Keratinocyte (primary cell): ENCODE measurements around the gene C2orf49. TPM values are rescaled to one million over a fixed set of nuclear protein-coding genes. Genes with fewer than 3 reads are reported as not detected.

Experiments
- DNase-seq: peaks from one replicate; pipeline ENCODE4 v3.0.0-alpha.2; 2011; ENCODE audit warnings: low read depth, missing footprints, low spot score
- FAIRE-seq: peaks from 2 replicates; lab custom pipeline; 2011; peaks lifted over from hg19 to GRCh38; lab: Jason Lieb, UNC
- H2AFZ ChIP-seq: 2 replicates; pipeline ENCODE4 v1.6.0; 2012; ENCODE audit warnings: low read length, control low read depth, inconsistent platforms; ENCODE audit not compliant: control insufficient read depth
- H3K27ac ChIP-seq: 2 replicates; pipeline ENCODE4 v1.5.1; 2011; ENCODE audit warnings: low read length; ENCODE audit not compliant: control insufficient read depth, insufficient read depth
- H3K27me3 ChIP-seq: 3 replicates; pipeline ENCODE4 v1.6.0; 2011; ENCODE audit warnings: low read length; ENCODE audit not compliant: control insufficient read depth, insufficient read depth; ENCODE audit errors: extremely low read depth
- H3K36me3 ChIP-seq, 2 experiments: 2 replicates in 1 of 2; 3 replicates in 1 of 2; pipeline ENCODE4 v1.5.1; 2011; ENCODE audit warnings: low read length in 2 of 2, mild to moderate bottlenecking in 1 of 2; ENCODE audit not compliant: control insufficient read depth in 2 of 2, insufficient read depth in 2 of 2; ENCODE audit errors: extremely low read depth in 1 of 2
- H3K4me1 ChIP-seq: 3 replicates; pipeline ENCODE4 v1.5.1; 2011; ENCODE audit warnings: low read length; ENCODE audit not compliant: control insufficient read depth, insufficient read depth; ENCODE audit errors: extremely low read depth
- H3K4me2 ChIP-seq: 3 replicates; pipeline ENCODE4 v1.6.0; 2011; ENCODE audit warnings: low read depth, low read length; ENCODE audit not compliant: control insufficient read depth, insufficient read depth; ENCODE audit errors: extremely low read depth
- H3K4me3 ChIP-seq, 3 experiments: fragments of 200-600 bp in 1 of 3; sonication (generic) in 1 of 3; 2 replicates in 2 of 3; 3 replicates in 1 of 3; pipeline ENCODE4 v1.5.1; 2011 to 2016; ENCODE audit warnings: low read length in 3 of 3, mild to moderate bottlenecking in 3 of 3, control low read depth in 2 of 3, inconsistent platforms in 1 of 3, low read depth in 1 of 3, mixed read lengths in 1 of 3, mixed run types in 1 of 3, moderate library complexity in 1 of 3; ENCODE audit not compliant: control insufficient read depth in 2 of 3, insufficient read depth in 2 of 3; ENCODE audit errors: extremely low read depth in 1 of 3
- H3K79me2 ChIP-seq: 2 replicates; pipeline ENCODE4 v1.6.0; 2012; ENCODE audit warnings: low read length; ENCODE audit not compliant: control insufficient read depth, insufficient read depth
- H3K9ac ChIP-seq: 3 replicates; pipeline ENCODE4 v1.6.0; 2011; ENCODE audit warnings: low read length; ENCODE audit not compliant: control insufficient read depth, insufficient read depth; ENCODE audit errors: extremely low read depth
- H3K9me1 ChIP-seq: 3 replicates; pipeline ENCODE4 v1.6.0; 2011; ENCODE audit warnings: low read length; ENCODE audit not compliant: control insufficient read depth, insufficient read depth; ENCODE audit errors: extremely low read depth
- H3K9me3 ChIP-seq: 2 replicates; pipeline ENCODE4 v1.5.1; 2012; ENCODE audit warnings: low read depth, low read length; ENCODE audit not compliant: control insufficient read depth
- H4K20me1 ChIP-seq: 3 replicates; pipeline ENCODE4 v1.6.0; 2011; ENCODE audit warnings: low read length; ENCODE audit not compliant: control insufficient read depth, insufficient read depth; ENCODE audit errors: extremely low read depth
- EZH2 ChIP-seq: IDR thresholded peaks from one replicate; pipeline ENCODE4 v1.6.1; 2012; ENCODE audit warnings: inconsistent platforms, mild to moderate bottlenecking, low read length, moderate library complexity
- dilution Hi-C: fragments of 300-500 bp; cut with MboI; formaldehyde crosslinking; loops from one replicate; pipeline ENCODE4 v1.7.0; 2020; ENCODE audit warnings: low sequenced_read_pairs; ENCODE audit not compliant: extremely low pct_ligation_motif_present
- polyA plus RNA-seq, 5 experiments: library from polyadenylated mRNA; depleted of rRNA in 3 of 5; stranded (reverse) in 3 of 5; stranded (forward) in 1 of 5; unstranded in 1 of 5; fragments of >200 nt; gene quantifications; 1 replicate in 1 of 5; 2 replicates in 3 of 5; 3 replicates in 1 of 5; pipeline versions ENCODE4 v1.2.1 to v1.2.3, GENCODE V29; 2011 to 2012; ENCODE audit warnings: missing spikeins in 2 of 5, low read depth in 1 of 5, low replicate concordance in 1 of 5
- TF ChIP-seq, protein P1 (sequence below), 3 experiments: IDR thresholded peaks in 1 of 3; conservative IDR thresholded peaks in 1 of 3; optimal IDR thresholded peaks in 1 of 3; 2 replicates in 2 of 3; 3 replicates in 1 of 3; pipeline versions ENCODE3 to v1.5.1; 2011; ENCODE audit warnings: low read length in 3 of 3, mild to moderate bottlenecking in 3 of 3, moderate library complexity in 2 of 3, control low read depth in 1 of 3, inconsistent platforms in 1 of 3; ENCODE audit not compliant: insufficient read depth in 2 of 3; ENCODE audit errors: extremely low read depth in 1 of 3

C2orf49 gene
- polyA plus RNA-seq, 1 donor (not counting 4 experiments of a cell fraction or from before 2014, with no cell fraction given), result 19.4 TPM

GRCh38 chr2:105395691-105396090 is 58.4 kb downstream of the C2orf49 start:
- peak overlapping the region; percentile 89 for H3K4me2 ChIP-seq
- H3K4me1 ChIP-seq, result peaks cover 41% of the 10 kb centered on the region
- H3K27ac ChIP-seq, result peak overlapping the region; percentile 97
- H3K36me3 ChIP-seq, result peaks cover 16 to 42% of the 10 kb centered on the region in 2 experiments
- peak overlapping the region in 2 of 3 experiments; percentile 57 to 59 for H3K4me3 ChIP-seq
- H3K9me3 ChIP-seq, result no peaks in the 10 kb centered on the region
- dilution Hi-C loops, result no loop called here
- H3K9ac ChIP-seq, result no peak overlapping the region
- DNase-seq, result no peak
- peaks cover 73% of the 10 kb centered on the region for H3K79me2 ChIP-seq
- TF ChIP-seq, protein P1, sequence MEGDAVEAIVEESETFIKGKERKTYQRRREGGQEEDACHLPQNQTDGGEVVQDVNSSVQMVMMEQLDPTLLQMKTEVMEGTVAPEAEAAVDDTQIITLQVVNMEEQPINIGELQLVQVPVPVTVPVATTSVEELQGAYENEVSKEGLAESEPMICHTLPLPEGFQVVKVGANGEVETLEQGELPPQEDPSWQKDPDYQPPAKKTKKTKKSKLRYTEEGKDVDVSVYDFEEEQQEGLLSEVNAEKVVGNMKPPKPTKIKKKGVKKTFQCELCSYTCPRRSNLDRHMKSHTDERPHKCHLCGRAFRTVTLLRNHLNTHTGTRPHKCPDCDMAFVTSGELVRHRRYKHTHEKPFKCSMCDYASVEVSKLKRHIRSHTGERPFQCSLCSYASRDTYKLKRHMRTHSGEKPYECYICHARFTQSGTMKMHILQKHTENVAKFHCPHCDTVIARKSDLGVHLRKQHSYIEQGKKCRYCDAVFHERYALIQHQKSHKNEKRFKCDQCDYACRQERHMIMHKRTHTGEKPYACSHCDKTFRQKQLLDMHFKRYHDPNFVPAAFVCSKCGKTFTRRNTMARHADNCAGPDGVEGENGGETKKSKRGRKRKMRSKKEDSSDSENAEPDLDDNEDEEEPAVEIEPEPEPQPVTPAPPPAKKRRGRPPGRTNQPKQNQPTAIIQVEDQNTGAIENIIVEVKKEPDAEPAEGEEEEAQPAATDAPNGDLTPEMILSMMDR (optimal IDR thresholded peaks at IDR 0.05 in 1 of 3, IDR thresholded peaks at IDR 0.05 in 1 of 3, conservative IDR thresholded peaks at IDR 0.05 in 1 of 3; ENCODE audit: extremely low read depth in 1 of 3, insufficient read depth in 2 of 3, low read length in 3 of 3), result no peak
- no peak for TF ChIP-seq EZH2
- peaks cover 36% of the 10 kb centered on the region for H4K20me1 ChIP-seq
- no peaks in the 10 kb centered on the region for H3K27me3 ChIP-seq
- no peak for FAIRE-seq
- H2AFZ ChIP-seq, result no peak overlapping the region
- peaks cover 18% of the 10 kb centered on the region for H3K9me1 ChIP-seq

DNA sequence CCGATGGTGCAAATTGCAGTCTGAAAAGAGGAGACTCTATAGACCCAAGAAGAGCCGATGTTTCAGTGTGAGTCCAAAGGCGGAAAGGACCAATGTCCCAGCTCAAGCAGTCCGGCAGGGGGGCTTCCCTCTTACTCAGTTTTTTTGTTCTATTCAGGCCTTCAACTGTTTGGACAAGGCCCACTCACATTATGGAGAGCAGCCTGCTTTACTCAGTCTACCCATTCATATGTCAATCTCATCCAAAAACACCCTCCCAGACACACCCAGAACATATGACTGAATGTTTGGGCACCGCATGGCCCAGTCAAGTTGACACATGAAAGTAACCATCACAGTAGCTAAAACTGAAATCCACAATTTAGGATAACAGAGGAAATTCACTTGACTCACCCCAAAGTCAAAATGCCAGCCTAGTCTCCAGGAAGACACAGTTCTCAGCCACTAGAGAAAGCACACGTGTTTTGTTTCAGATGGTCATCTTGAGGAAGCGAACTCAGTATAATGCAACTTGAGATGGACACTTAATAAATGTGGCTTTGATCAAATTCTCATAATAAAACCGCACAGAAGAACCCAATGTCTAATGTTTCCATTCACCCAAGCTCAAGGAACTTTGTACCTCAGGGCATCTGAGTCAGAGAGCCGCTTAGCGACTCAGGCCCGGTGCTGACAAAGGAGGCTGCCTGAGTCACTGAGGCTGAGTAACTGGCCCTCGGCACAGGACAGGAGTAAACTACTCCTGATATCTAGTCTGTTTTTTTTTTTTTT is 59.1 kb downstream of the C2orf49 start:
- Histone ChIP-seq H3K9ac (peak overlapping the region; percentile 98), H3K4me3 (peak overlapping the region; percentile 18 to 66 (median 57)), H3K79me2 (peaks cover 66% of the 10 kb centered on the region), H3K9me1 (peaks cover 13% of the 10 kb centered on the region), H3K9me3 (no peaks in the 10 kb centered on the region), H3K27ac (peak overlapping the region; percentile 97), H4K20me1 (peaks cover 30% of the 10 kb centered on the region), H3K4me1 (peaks cover 34% of the 10 kb centered on the region), H3K4me2 (peak overlapping the region; percentile 89), H2AFZ (no peak overlapping the region), H3K36me3 (peaks cover 16 to 37% of the 10 kb centered on the region in 2 experiments), H3K27me3 (no peaks in the 10 kb centered on the region)
- DNase-seq (peak; percentile 96), FAIRE-seq (peak; percentile 75)
- dilution Hi-C loops, result no loop called here
- no peak for TF ChIP-seq EZH2
- TF ChIP-seq, protein P1 (optimal IDR thresholded peaks at IDR 0.05 in 1 of 3, IDR thresholded peaks at IDR 0.05 in 1 of 3, conservative IDR thresholded peaks at IDR 0.05 in 1 of 3; ENCODE audit: extremely low read depth in 1 of 3, insufficient read depth in 2 of 3, low read length in 3 of 3), result no peak
